Caco-2 (cell line): ENCODE measurements around the gene PF4V1. TPM values are rescaled to one million over a fixed set of nuclear protein-coding genes. Genes with fewer than 3 reads are reported as not detected.

Experiments used
- BruUV-seq: library from RNA; stranded (reverse); fragments of 400-500 nt; replicated peaks from 2 replicates; lab custom pipeline; 2021; lab: Mats Ljungman, UMichigan
- CTCF ChIA-PET: fragments of 300-600 bp; sonication (Branson Sonifier 250); formaldehyde crosslinking; loops from one replicate; lab custom pipeline; 2022; ENCODE audit warnings: antibody characterized with exemption; lab: Charles Lee
- POLR2A ChIA-PET: fragments of 300-600 bp; sonication (Branson Sonifier 250); formaldehyde crosslinking; loops from one replicate; lab custom pipeline; 2022; ENCODE audit warnings: antibody characterized with exemption; lab: Charles Lee
- DNase-seq, 2 experiments: peaks; one replicate each; pipeline versions ENCODE4 v3.0.0 to v3.0.0-alpha.2; 2020 to 2022
- H3K27me3 ChIP-seq: replicated peaks from 2 replicates; pipeline ENCODE4 v1.6.0; 2011; ENCODE audit warnings: low read length; ENCODE audit not compliant: control insufficient read depth, insufficient read depth
- H3K36me3 ChIP-seq: 2 replicates; pipeline ENCODE4 v1.5.1; 2011; ENCODE audit warnings: low read length; ENCODE audit not compliant: control insufficient read depth, insufficient read depth
- H3K4me1 ChIP-seq: fragments of 250-450 bp; sonication (Bioruptor Pico); 2 replicates; pipeline ENCODE4 v1.5.1; 2020; ENCODE audit warnings: mild to moderate bottlenecking
- H3K4me3 ChIP-seq: 2 replicates; pipeline ENCODE4 v1.5.1; 2011; ENCODE audit warnings: low read depth, mild to moderate bottlenecking, control low read depth, low read length
- H3K9me3 ChIP-seq: fragments of 250-450 bp; sonication (Bioruptor Pico); 2 replicates; pipeline ENCODE4 v1.5.1; 2020; ENCODE audit warnings: mild to moderate bottlenecking, moderate library complexity
- H3K27ac Mint-ChIP-seq: one replicate; pipeline ENCODE4 v1.8.0; 2022; ENCODE audit warnings: mixed read lengths; ENCODE audit not compliant: unreplicated experiment
- H3K27me3 Mint-ChIP-seq: one replicate; pipeline ENCODE4 v1.8.0; 2022; ENCODE audit warnings: mixed read lengths; ENCODE audit not compliant: insufficient read depth, unreplicated experiment
- H3K36me3 Mint-ChIP-seq: one replicate; pipeline ENCODE4 v1.8.0; 2022; ENCODE audit warnings: mild to moderate bottlenecking, mixed read lengths; ENCODE audit not compliant: insufficient read depth, unreplicated experiment
- H3K4me1 Mint-ChIP-seq: one replicate; pipeline ENCODE4 v1.8.0; 2022; ENCODE audit warnings: low read depth, mixed read lengths; ENCODE audit not compliant: unreplicated experiment
- H3K4me3 Mint-ChIP-seq: one replicate; pipeline ENCODE4 v1.8.0; 2022; ENCODE audit warnings: mild to moderate bottlenecking, moderate library complexity, mixed read lengths; ENCODE audit not compliant: unreplicated experiment
- H3K9me3 Mint-ChIP-seq: one replicate; pipeline ENCODE4 v1.8.0; 2022; ENCODE audit warnings: mixed read lengths; ENCODE audit not compliant: unreplicated experiment
- intact Hi-C: fragments of 100-400 bp; cut with micrococcal nuclease; formaldehyde crosslinking; loops from one replicate; pipeline ENCODE4 v1.10.0; 2022; ENCODE audit not compliant: unreplicated experiment
- total RNA-seq: library from RNA; stranded (reverse); gene quantifications from 2 replicates; pipeline ENCODE4 v1.2.3, GENCODE V29; 2022
- TF ChIP-seq, protein P1 (sequence below), 2 experiments: fragments of 200-600 bp in 1 of 2; IDR thresholded peaks; 1 replicate in 1 of 2; 2 replicates in 1 of 2; pipeline versions ENCODE4 v1.5.1 to v1.8.0; 2011 to 2022; ENCODE audit warnings: antibody characterized with exemption in 1 of 2, control low read depth in 1 of 2, inconsistent platforms in 1 of 2, low read depth in 1 of 2, low read length in 1 of 2, mild to moderate bottlenecking in 1 of 2, moderate library complexity in 1 of 2; ENCODE audit not compliant: insufficient read depth in 1 of 2, severe bottlenecking in 1 of 2, unreplicated experiment in 1 of 2

PF4V1 gene
- total RNA-seq, 1 experiment from 2014 or later: not detected

DNA sequence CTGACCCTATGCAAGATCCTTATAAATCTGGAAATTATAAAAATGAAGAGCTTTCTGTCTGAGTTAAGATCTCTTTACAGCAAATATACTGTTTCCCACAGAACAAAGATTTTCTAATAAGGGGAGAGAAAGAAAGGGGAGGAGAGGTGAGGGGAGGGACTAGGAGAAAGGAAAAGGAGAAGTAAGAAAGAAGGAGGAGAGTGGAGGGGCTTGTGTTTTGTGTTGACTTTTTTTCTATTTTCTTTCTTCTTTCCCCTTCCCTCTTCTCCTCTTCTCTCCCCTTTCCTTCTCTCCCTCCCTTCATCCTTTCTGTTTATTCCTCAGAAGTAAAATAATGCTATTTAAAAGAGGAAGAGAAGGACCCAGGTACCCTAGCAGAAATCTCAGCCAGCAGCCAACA is 10.4 kb upstream of the PF4V1 start:
- BruUV-seq: no TSS peak
- Mint-ChIP-seq H3K27ac (no peak overlapping the region), H3K9me3 (no peaks in the 10 kb centered on the region), H3K4me1 (no peaks in the 10 kb centered on the region), H3K27me3 (peaks cover 13% of the 10 kb centered on the region), H3K4me3 (no peak overlapping the region), H3K36me3 (no peaks in the 10 kb centered on the region)
- H3K27me3 ChIP-seq: no peaks in the 10 kb centered on the region
- H3K4me3 ChIP-seq: no peak overlapping the region
- no peaks in the 10 kb centered on the region for H3K9me3 ChIP-seq
- CTCF ChIA-PET: no interaction called here
- no peak for DNase-seq
- TF ChIP-seq, protein P1, sequence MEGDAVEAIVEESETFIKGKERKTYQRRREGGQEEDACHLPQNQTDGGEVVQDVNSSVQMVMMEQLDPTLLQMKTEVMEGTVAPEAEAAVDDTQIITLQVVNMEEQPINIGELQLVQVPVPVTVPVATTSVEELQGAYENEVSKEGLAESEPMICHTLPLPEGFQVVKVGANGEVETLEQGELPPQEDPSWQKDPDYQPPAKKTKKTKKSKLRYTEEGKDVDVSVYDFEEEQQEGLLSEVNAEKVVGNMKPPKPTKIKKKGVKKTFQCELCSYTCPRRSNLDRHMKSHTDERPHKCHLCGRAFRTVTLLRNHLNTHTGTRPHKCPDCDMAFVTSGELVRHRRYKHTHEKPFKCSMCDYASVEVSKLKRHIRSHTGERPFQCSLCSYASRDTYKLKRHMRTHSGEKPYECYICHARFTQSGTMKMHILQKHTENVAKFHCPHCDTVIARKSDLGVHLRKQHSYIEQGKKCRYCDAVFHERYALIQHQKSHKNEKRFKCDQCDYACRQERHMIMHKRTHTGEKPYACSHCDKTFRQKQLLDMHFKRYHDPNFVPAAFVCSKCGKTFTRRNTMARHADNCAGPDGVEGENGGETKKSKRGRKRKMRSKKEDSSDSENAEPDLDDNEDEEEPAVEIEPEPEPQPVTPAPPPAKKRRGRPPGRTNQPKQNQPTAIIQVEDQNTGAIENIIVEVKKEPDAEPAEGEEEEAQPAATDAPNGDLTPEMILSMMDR (IDR thresholded peaks at IDR 0.05; ENCODE audit: insufficient read depth in 1 of 2, low read depth in 1 of 2, low read length in 1 of 2, severe bottlenecking in 1 of 2, unreplicated experiment in 1 of 2): no peak
- no peaks in the 10 kb centered on the region for H3K4me1 ChIP-seq
- no peaks in the 10 kb centered on the region for H3K36me3 ChIP-seq
- POLR2A ChIA-PET: no interaction called here
- intact Hi-C loops: no loop called here

DNA sequence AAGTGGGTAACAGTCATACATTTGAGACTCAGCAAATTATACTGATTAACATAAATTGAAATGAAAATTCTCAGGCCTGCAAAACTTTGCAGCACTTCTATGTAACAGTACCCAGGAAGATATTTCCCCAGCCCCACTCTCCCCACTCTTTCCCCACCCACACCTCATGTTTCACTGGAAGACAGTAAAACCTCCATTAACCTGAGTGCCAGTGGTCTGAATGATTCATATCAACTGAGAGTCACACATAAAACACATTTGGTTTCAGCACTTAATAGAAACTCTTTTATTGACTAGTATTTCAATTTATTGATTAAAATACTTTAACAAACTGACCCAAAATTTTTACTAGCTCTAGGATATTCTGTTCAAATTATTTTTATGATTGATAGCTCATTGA is 9.7 kb upstream of the PF4V1 start:
- intact Hi-C loops: no loop called here
- no TSS peak for BruUV-seq
- Histone ChIP-seq H3K4me3 (no peak overlapping the region), H3K4me1 (no peaks in the 10 kb centered on the region), H3K36me3 (no peaks in the 10 kb centered on the region), H3K9me3 (no peaks in the 10 kb centered on the region), H3K27me3 (no peaks in the 10 kb centered on the region)
- TF ChIP-seq, protein P1 (IDR thresholded peaks at IDR 0.05; ENCODE audit: insufficient read depth in 1 of 2, low read depth in 1 of 2, low read length in 1 of 2, severe bottlenecking in 1 of 2, unreplicated experiment in 1 of 2): no peak
- ChIA-PET POLR2A (no interaction called here), CTCF (no interaction called here)
- Mint-ChIP-seq H3K4me1 (no peaks in the 10 kb centered on the region), H3K27me3 (peaks cover 13% of the 10 kb centered on the region), H3K27ac (no peak overlapping the region), H3K9me3 (no peaks in the 10 kb centered on the region), H3K4me3 (no peak overlapping the region), H3K36me3 (no peaks in the 10 kb centered on the region)
- DNase-seq: no peak

DNA sequence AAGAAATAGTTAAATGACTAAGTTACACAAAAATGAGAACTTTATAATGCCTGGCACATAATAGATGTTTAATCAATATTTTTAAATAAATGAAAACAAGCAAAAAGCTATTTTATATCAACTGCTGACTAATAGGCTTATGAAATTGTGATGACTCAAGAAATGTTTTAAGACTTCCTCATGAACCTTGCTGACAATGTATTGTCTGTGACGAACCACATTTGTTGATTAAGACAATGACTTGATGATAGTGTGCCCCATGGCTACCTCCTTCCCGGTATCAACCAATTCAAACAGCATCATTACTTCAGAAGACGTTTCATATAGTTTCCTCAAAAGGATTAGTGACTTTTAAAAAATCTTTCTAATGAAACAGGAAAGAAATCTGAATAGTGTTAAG is 8.8 kb upstream of the PF4V1 start:
- Histone ChIP-seq H3K36me3 (no peaks in the 10 kb centered on the region), H3K4me3 (no peak overlapping the region), H3K9me3 (no peaks in the 10 kb centered on the region), H3K4me1 (no peaks in the 10 kb centered on the region), H3K27me3 (no peaks in the 10 kb centered on the region)
- Mint-ChIP-seq H3K27ac (no peak overlapping the region), H3K4me1 (no peaks in the 10 kb centered on the region), H3K36me3 (no peaks in the 10 kb centered on the region), H3K27me3 (peaks cover 8% of the 10 kb centered on the region), H3K9me3 (no peaks in the 10 kb centered on the region), H3K4me3 (no peak overlapping the region)
- POLR2A ChIA-PET: no interaction called here
- intact Hi-C loops: no loop called here
- no peak for DNase-seq
- no TSS peak for BruUV-seq
- CTCF ChIA-PET: no interaction called here
- TF ChIP-seq, protein P1 (IDR thresholded peaks at IDR 0.05; ENCODE audit: insufficient read depth in 1 of 2, low read depth in 1 of 2, low read length in 1 of 2, severe bottlenecking in 1 of 2, unreplicated experiment in 1 of 2): no peak
